Stomach (tissue), 9 donors: ENCODE measurements around the gene CCN6. TPM values are rescaled to one million over a fixed set of nuclear protein-coding genes. Genes with fewer than 3 reads are reported as not detected.

Experiments
- DNase-seq, 2 donors: peaks; one replicate each; pipeline versions ENCODE4 v3.0.0 to v3.0.0-alpha.2; 2013 to 2019
- H3K27ac ChIP-seq, 5 donors: fragments of 200-600 bp in 4 of 5; sonication (generic) in 4 of 5; one replicate each; pipeline ENCODE4 v1.5.1; 2013 to 2019; ENCODE audit warnings: mild to moderate bottlenecking in 1 of 5, moderate library complexity in 1 of 5
- H3K27me3 ChIP-seq, 3 donors: fragments of 200-600 bp; sonication (generic); one replicate each; pipeline ENCODE4 v1.5.1; 2017 to 2019; ENCODE audit warnings: mixed run types in 1 of 3
- H3K36me3 ChIP-seq, 4 donors: fragments of 200-600 bp; sonication (generic); 1 replicate in 3 of 4; 2 replicates in 1 of 4; pipeline ENCODE4 v1.5.1; 2016 to 2019
- H3K4me1 ChIP-seq, 4 donors: fragments of 200-600 bp; sonication (generic); one replicate each; pipeline ENCODE4 v1.5.1; 2016 to 2019
- H3K4me3 ChIP-seq, 4 donors: fragments of 200-600 bp; sonication (generic) in 3 of 4; one replicate each; pipeline ENCODE4 v1.5.1; 2016 to 2019; ENCODE audit warnings: mild to moderate bottlenecking in 1 of 4
- H3K9me3 ChIP-seq, 4 donors: fragments of 200-600 bp; sonication (generic); one replicate each; pipeline ENCODE4 v1.5.1; 2016 to 2019
- CTCF ChIP-seq, 7 experiments: fragments of 450-650 bp in 4 of 7; fragments of 200-600 bp in 3 of 7; sonication (generic) in 3 of 7; IDR thresholded peaks; one replicate each; pipeline ENCODE4 v1.5.1; 2016 to 2019; ENCODE audit warnings: antibody characterized with exemption in 7 of 7, control low read depth in 2 of 7, mild to moderate bottlenecking in 1 of 7
- EP300 ChIP-seq: sonication (generic); formaldehyde crosslinking; IDR thresholded peaks from one replicate; pipeline ENCODE4 v1.6.1; 2017; ENCODE audit warnings: antibody characterized with exemption
- POLR2A ChIP-seq, 4 donors: fragments of 450-650 bp; IDR thresholded peaks; one replicate each; pipeline ENCODE4 v1.6.1; 2016; ENCODE audit warnings: antibody characterized with exemption in 4 of 4, control low read depth in 2 of 4, mild to moderate bottlenecking in 1 of 4, moderate library complexity in 1 of 4
- POLR2AphosphoS5 ChIP-seq, 3 donors: sonication (generic); formaldehyde crosslinking; IDR thresholded peaks; one replicate each; pipeline ENCODE4 v1.6.1; 2016; ENCODE audit warnings: antibody characterized with exemption in 3 of 3
- WGBS, 5 donors: extraction: QIAGEN DNeasy Blood & Tissue Kit in 3 of 5; methylation state at CpG; one replicate each; pipeline versions ENCODE4 v1.1.5 to v1.1.7; 2013 to 2018; 5-methylcytosine and 5-hydroxymethylcytosine counted together
- intact Hi-C: fragments of 100-400 bp; cut with DNase I; formaldehyde crosslinking; loops from one replicate; pipeline ENCODE4 v1.15.1; 2023; ENCODE audit warnings: low total_unique reads
- polyA plus RNA-seq, 3 donors: library from polyadenylated mRNA; stranded (reverse); fragments of 200-250 nt; gene quantifications; one replicate each; pipeline ENCODE4 v1.2.3, GENCODE V29; 2013
- total RNA-seq, 5 donors: library from RNA; depleted of rRNA; stranded (reverse); fragments of >200 nt; gene quantifications; one replicate each; pipeline versions ENCODE4 v1.1.0 to v1.2.3, GENCODE V29; 2014 to 2016
- donor health status: healthy with polysubstance abuse.
- donor health status: Bipolar disorder and iron deficiency.
- donor health status: healthy.

Gene CCN6
- total and polyA plus RNA-seq, 8 donors = not detected

- no peaks in the 10 kb centered on the region for H3K27me3 ChIP-seq
- WGBS, 5 donors = 74 to 90% (median 79%) methylated on average over 4 of the region's 4 CpGs
Measured at GRCh38 chr6:112008482-112008881, 45.4 kb upstream of the CCN6 start.

DNA sequence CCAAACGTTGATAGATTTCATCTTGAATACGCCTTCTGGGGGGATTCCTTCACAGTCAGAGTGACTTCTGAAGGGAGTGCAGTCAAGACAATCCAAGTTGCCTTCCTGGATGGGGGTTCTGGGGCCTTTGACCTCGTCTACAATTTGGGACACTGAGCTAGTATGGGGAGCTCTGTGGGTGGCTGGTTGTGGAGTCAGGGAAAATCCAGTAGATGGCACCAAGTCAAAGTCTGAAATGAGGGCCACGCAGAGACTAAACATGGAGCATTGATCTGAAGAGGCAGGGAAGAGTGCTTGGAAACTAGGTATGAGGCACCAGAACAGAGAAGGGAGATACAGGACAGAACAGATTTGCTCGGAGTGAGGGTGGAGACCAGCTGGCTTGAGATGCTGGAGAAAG, 43.6 kb upstream of the CCN6 start:
- no peaks in the 10 kb centered on the region for H3K27me3 ChIP-seq
- WGBS, 5 donors = 49 to 75% (median 59%) methylated on average over 5 of the region's 5 CpGs
- peaks cover 0 to 37% (median 19%) of the 10 kb centered on the region in 4 donors for H3K4me1 ChIP-seq
- DNase-seq = no peak
- no peaks in the 10 kb centered on the region for H3K36me3 ChIP-seq
- H3K27ac ChIP-seq = no peak overlapping the region
- intact Hi-C loops = no loop called here
- no peak overlapping the region for H3K4me3 ChIP-seq
- H3K9me3 ChIP-seq = no peaks in the 10 kb centered on the region
- TF ChIP-seq POLR2A (IDR thresholded peaks at IDR 0.05) (no peak), CTCF (IDR thresholded peaks at IDR 0.05) (peak in 1 of 7 experiments; percentile 39), EP300 (no peak), POLR2AphosphoS5 (IDR thresholded peaks at IDR 0.05) (no peak)

More at GRCh38 chr6:112008482-112008881, 45.4 kb upstream of the CCN6 start:
- no peak overlapping the region for H3K4me3 ChIP-seq
- H3K4me1 ChIP-seq = peaks cover 0 to 36% (median 11%) of the 10 kb centered on the region in 4 donors
- H3K9me3 ChIP-seq = no peaks in the 10 kb centered on the region
- TF ChIP-seq EP300 (no peak), POLR2AphosphoS5 (IDR thresholded peaks at IDR 0.05) (peak in 1 of 3 donors; percentile 28), POLR2A (IDR thresholded peaks at IDR 0.05) (no peak), CTCF (IDR thresholded peaks at IDR 0.05) (no peak)
- peak overlapping the region in 3 of 5 donors; percentile 49 to 69 (median 54) for H3K27ac ChIP-seq
- intact Hi-C loops = no loop called here
- peak in 1 of 2 donors; percentile 34 for DNase-seq
- no peaks in the 10 kb centered on the region for H3K36me3 ChIP-seq

GRCh38 chr6:112013051-112013450, 40.9 kb upstream of the CCN6 start:
- no peaks in the 10 kb centered on the region for H3K36me3 ChIP-seq
- no peak overlapping the region for H3K27ac ChIP-seq
- WGBS, 5 donors = 87 to 94% (median 91%) methylated on average over 3 of the region's 3 CpGs
- H3K4me1 ChIP-seq = peaks cover under 1 to 29% (median 12%) of the 10 kb centered on the region in 4 donors
- TF ChIP-seq POLR2AphosphoS5 (IDR thresholded peaks at IDR 0.05) (no peak), POLR2A (IDR thresholded peaks at IDR 0.05) (no peak), EP300 (no peak), CTCF (IDR thresholded peaks at IDR 0.05) (no peak)
- intact Hi-C loops = no loop called here
- H3K27me3 ChIP-seq = no peaks in the 10 kb centered on the region
- no peak for DNase-seq
- no peaks in the 10 kb centered on the region for H3K9me3 ChIP-seq
- no peak overlapping the region for H3K4me3 ChIP-seq

DNA sequence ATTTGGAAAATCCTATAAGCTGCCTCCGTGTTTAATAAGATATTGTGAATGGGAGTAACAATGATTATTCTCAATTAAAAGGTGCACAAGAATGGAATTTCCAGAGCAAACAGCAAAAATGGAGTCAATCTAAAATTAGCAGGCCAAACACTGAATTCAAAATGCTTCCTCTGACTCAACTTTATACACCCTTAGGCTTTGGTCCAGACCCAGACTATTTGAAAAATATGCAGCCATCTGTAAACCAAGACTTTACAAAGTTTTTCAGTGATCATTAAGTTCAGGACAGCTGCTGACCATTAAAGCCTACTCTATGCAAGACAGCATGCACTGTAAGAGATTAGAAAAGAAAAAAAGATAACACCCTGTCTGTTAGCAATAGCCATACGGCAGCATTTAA, 39.4 kb upstream of the CCN6 start:
- 13 to 30% (median 19%) methylated on average over 2 of the region's 2 CpGs for WGBS, 5 donors
- H3K27me3 ChIP-seq = no peaks in the 10 kb centered on the region
- TF ChIP-seq POLR2AphosphoS5 (IDR thresholded peaks at IDR 0.05) (no peak), POLR2A (IDR thresholded peaks at IDR 0.05) (no peak), CTCF (IDR thresholded peaks at IDR 0.05) (no peak), EP300 (no peak)
- no peaks in the 10 kb centered on the region for H3K9me3 ChIP-seq
- no peak overlapping the region for H3K4me3 ChIP-seq
- H3K36me3 ChIP-seq = no peaks in the 10 kb centered on the region
- DNase-seq = peak in 1 of 2 donors; percentile 52
- H3K4me1 ChIP-seq = peaks cover 14 to 33% (median 22%) of the 10 kb centered on the region in 4 donors
- peak overlapping the region in 3 of 5 donors; percentile 9 to 52 (median 26) for H3K27ac ChIP-seq
- intact Hi-C loops = no loop called here
